GM21825 (cell line): ENCODE data around the gene P3H2.
"Not testable (repeated sequence)": the region's sequence is repeated elsewhere in the genome, so short reads cannot be mapped to it uniquely, and the experiment has no call there.

Experiments used
- ATAC-seq: cut with Tn5 transposase; IDR thresholded peaks from one replicate; pipeline ENCODE4 v1.9.1; 2021; ENCODE audit warnings: mild to moderate bottlenecking, moderate library complexity; ENCODE audit not compliant: unreplicated experiment

P3H2 gene

GRCh38 chr3:189988322-189988721 lies 132.4 kb downstream of the P3H2 start:
- ATAC-seq, result no peak

GRCh38 chr3:189985948-189986347 lies 134.7 kb downstream of the P3H2 start:
- ATAC-seq, result no peak

GRCh38 chr3:189983612-189984011 lies 137.1 kb downstream of the P3H2 start:
- no peak for ATAC-seq

GRCh38 chr3:189982321-189982945 lies 138.3 kb downstream of the P3H2 start:
- ATAC-seq, result no peak

- no peak for ATAC-seq
Measured at GRCh38 chr3:189981668-189982067, 139.0 kb downstream of the P3H2 start.

GRCh38 chr3:189978753-189979152 lies 141.9 kb downstream of the P3H2 start:
- ATAC-seq, result no peak

- no peak for ATAC-seq
Measured at GRCh38 chr3:189977174-189977573, 143.5 kb downstream of the P3H2 start.

- no peak for ATAC-seq
Measured at GRCh38 chr3:189975391-189975990, 145.2 kb downstream of the P3H2 start.

- ATAC-seq, result no peak
Measured at GRCh38 chr3:189974359-189974758, 146.3 kb downstream of the P3H2 start.

GRCh38 chr3:189967254-189967865 lies 153.3 kb downstream of the P3H2 start:
- ATAC-seq, result peak; percentile 76

GRCh38 chr3:189966843-189967242 lies 153.9 kb downstream of the P3H2 start:
- ATAC-seq, result peak; percentile 54

GRCh38 chr3:189964623-189965332 lies 155.9 kb downstream of the P3H2 start:
- ATAC-seq, result no peak

GRCh38 chr3:189962466-189962865 lies 158.2 kb downstream of the P3H2 start:
- ATAC-seq, result no peak

- ATAC-seq, result peak; percentile 80
Measured at GRCh38 chr3:189961522-189962161, 159.1 kb downstream of the P3H2 start.

GRCh38 chr3:189961086-189961485 lies 159.6 kb downstream of the P3H2 start:
- ATAC-seq, result not testable (repeated sequence)

GRCh38 chr3:189954733-189955665 lies 165.7 kb downstream of the P3H2 start:
- ATAC-seq, result no peak

- no peak for ATAC-seq
Measured at GRCh38 chr3:189953551-189953950, 167.1 kb downstream of the P3H2 start.

- ATAC-seq, result no peak
Measured at GRCh38 chr3:189952272-189952671, 168.4 kb downstream of the P3H2 start.

GRCh38 chr3:189950258-189950657 lies 170.4 kb downstream of the P3H2 start:
- ATAC-seq, result no peak

- ATAC-seq, result no peak
Measured at GRCh38 chr3:189949580-189949979, 171.1 kb downstream of the P3H2 start.
